ENCODE measurements around the gene PIP5KL1.

DNA sequence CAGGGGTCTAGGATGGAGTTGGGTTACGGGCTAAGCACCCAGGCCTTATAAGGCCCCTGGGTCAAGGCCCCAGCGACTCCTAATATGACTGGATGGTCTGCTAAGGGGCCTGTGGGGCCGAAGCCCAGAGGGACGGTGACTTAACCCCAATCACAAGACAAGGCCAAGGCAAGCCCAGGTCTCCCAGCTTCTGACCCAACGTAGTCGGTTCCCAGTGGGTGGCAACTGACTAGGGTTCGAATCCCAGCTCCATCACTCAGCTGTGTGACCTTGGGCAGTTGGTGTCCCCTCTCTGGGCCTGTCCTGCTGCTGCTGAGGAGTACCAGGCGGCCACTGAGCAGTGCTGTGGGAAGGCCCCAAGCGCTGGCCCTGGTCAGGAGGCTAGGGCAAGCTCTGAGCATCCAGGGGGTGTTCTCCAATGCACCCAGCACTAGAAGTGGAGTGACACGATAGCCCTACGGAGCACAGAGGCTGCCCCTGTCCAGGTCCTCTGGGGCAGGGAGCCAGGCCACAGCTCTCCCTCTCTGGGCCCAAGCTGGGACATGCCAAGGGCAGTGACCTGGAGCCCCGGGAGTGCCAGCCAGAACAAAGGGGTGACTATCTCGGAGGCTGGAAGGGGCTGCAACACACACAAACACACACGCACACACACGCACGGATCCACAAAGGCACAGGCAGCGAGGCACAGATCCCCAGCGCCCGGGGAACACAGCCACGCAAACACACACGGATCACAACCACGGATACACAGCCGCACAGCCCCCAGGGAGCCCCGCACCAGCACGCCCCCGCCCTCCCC, 53.6 kb downstream of the PIP5KL1 start:
- TF ChIP-seq ATF1 (CRISPR knock-in tag; IDR thresholded peaks at IDR 0.05) = no peak
- TF ChIP-seq, protein P1, sequence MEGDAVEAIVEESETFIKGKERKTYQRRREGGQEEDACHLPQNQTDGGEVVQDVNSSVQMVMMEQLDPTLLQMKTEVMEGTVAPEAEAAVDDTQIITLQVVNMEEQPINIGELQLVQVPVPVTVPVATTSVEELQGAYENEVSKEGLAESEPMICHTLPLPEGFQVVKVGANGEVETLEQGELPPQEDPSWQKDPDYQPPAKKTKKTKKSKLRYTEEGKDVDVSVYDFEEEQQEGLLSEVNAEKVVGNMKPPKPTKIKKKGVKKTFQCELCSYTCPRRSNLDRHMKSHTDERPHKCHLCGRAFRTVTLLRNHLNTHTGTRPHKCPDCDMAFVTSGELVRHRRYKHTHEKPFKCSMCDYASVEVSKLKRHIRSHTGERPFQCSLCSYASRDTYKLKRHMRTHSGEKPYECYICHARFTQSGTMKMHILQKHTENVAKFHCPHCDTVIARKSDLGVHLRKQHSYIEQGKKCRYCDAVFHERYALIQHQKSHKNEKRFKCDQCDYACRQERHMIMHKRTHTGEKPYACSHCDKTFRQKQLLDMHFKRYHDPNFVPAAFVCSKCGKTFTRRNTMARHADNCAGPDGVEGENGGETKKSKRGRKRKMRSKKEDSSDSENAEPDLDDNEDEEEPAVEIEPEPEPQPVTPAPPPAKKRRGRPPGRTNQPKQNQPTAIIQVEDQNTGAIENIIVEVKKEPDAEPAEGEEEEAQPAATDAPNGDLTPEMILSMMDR (IDR thresholded peaks at IDR 0.05) = no peak
- TF ChIP-seq USF2 (CRISPR knock-in tag; IDR thresholded peaks at IDR 0.05) = no peak
- TF ChIP-seq FOXJ3 (CRISPR knock-in tag; IDR thresholded peaks at IDR 0.05; ENCODE audit: borderline replicate concordance) = no peak
- TF ChIP-seq ZNF317 (CRISPR knock-in tag; IDR thresholded peaks at IDR 0.05; ENCODE audit: borderline replicate concordance, low read depth) = no peak
- no peak for TF ChIP-seq TEAD4 (CRISPR knock-in tag; IDR thresholded peaks at IDR 0.05)
- no peak for TF ChIP-seq IRF2 (CRISPR knock-in tag; IDR thresholded peaks at IDR 0.05; ENCODE audit: borderline replicate concordance, low read depth)
- TF ChIP-seq, protein P2, sequence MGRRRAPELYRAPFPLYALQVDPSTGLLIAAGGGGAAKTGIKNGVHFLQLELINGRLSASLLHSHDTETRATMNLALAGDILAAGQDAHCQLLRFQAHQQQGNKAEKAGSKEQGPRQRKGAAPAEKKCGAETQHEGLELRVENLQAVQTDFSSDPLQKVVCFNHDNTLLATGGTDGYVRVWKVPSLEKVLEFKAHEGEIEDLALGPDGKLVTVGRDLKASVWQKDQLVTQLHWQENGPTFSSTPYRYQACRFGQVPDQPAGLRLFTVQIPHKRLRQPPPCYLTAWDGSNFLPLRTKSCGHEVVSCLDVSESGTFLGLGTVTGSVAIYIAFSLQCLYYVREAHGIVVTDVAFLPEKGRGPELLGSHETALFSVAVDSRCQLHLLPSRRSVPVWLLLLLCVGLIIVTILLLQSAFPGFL (CRISPR knock-in tag; IDR thresholded peaks at IDR 0.05; ENCODE audit: borderline replicate concordance) = no peak
